Heart left ventricle (tissue), 16 donors: Measurements from ENCODE around the gene MADCAM1. TPM values are rescaled to one million over a fixed set of nuclear protein-coding genes. Genes with fewer than 3 reads are reported as not detected.

Experiments
- ATAC-seq, 4 donors: fragments of 200-7000 bp; cut with Tn5 transposase; one replicate each; pipeline ENCODE4 v1.9.1; 2020 to 2022; ENCODE audit warnings: moderate library complexity in 4 of 4, mild to moderate bottlenecking in 3 of 4, moderate number of reproducible peaks in 1 of 4
- DNase-seq, 5 donors: peaks; one replicate each; pipeline ENCODE4 v3.0.0-alpha.2; 2020
- H3K27ac ChIP-seq, 12 donors: fragments of 200-600 bp; sonication (generic) in 4 of 12; one replicate each; pipeline versions ENCODE4 v1.5.0 to v1.8.0; 2016 to 2022; ENCODE audit warnings: mild to moderate bottlenecking in 2 of 12
- H3K27me3 ChIP-seq, 9 donors: fragments of 200-600 bp; sonication (generic) in 2 of 9; one replicate each; pipeline versions ENCODE4 v1.5.1 to v1.8.0; 2016 to 2022; ENCODE audit warnings: mild to moderate bottlenecking in 3 of 9
- H3K36me3 ChIP-seq, 9 donors: fragments of 200-600 bp; sonication (generic) in 2 of 9; one replicate each; pipeline versions ENCODE4 v1.5.0 to v1.8.0; 2018 to 2022; ENCODE audit warnings: mild to moderate bottlenecking in 2 of 9
- H3K4me1 ChIP-seq, 12 donors: fragments of 200-600 bp; sonication (generic) in 4 of 12; one replicate each; pipeline versions ENCODE4 v1.5.0 to v1.8.0; 2016 to 2022; ENCODE audit warnings: mild to moderate bottlenecking in 3 of 12
- H3K4me3 ChIP-seq, 12 donors: fragments of 200-600 bp; sonication (generic) in 4 of 12; one replicate each; pipeline versions ENCODE4 v1.5.0 to v1.8.0; 2017 to 2022; ENCODE audit warnings: mild to moderate bottlenecking in 9 of 12, moderate library complexity in 4 of 12
- H3K9me3 ChIP-seq, 12 donors: fragments of 200-600 bp; sonication (generic) in 4 of 12; one replicate each; pipeline versions ENCODE4 v1.5.0 to v1.8.0; 2016 to 2022; ENCODE audit warnings: mild to moderate bottlenecking in 1 of 12
- CTCF ChIP-seq, 12 donors: fragments of 200-600 bp; sonication (generic) in 4 of 12; IDR thresholded peaks; one replicate each; pipeline versions ENCODE4 v1.5.0 to v1.8.0; 2018 to 2022; ENCODE audit warnings: antibody characterized with exemption in 12 of 12, mild to moderate bottlenecking in 5 of 12
- POLR2A ChIP-seq, 2 donors: fragments of 450-650 bp; IDR thresholded peaks; one replicate each; pipeline ENCODE4 v1.6.1; 2017; ENCODE audit warnings: antibody characterized with exemption in 2 of 2, mild to moderate bottlenecking in 2 of 2, moderate library complexity in 2 of 2
- WGBS, 4 donors: extraction: QIAGEN DNeasy Blood & Tissue Kit in 2 of 4; methylation state at CpG; one replicate each; pipeline versions ENCODE4 v1.1.5 to v1.1.7; 2013 to 2018; 5-methylcytosine and 5-hydroxymethylcytosine counted together
- intact Hi-C, 10 donors: fragments of 100-400 bp; cut with DNase I; formaldehyde crosslinking; loops; one replicate each; pipeline versions ENCODE4 v1.11.1 to v1.14.2; 2022
- polyA plus RNA-seq, 2 donors: library from polyadenylated mRNA; stranded (reverse); fragments of 200-250 nt; gene quantifications; one replicate each; pipeline ENCODE4 v1.2.3, GENCODE V29; 2013
- total RNA-seq, 9 donors: library from RNA; depleted of rRNA in 2 of 9; stranded (reverse); fragments of >200 nt in 2 of 9; fragmentation: NEBNext Ultra II Directional in 3 of 9; extraction: Animal tissue kit (Norgen Biotek cat#: 25700) in 3 of 9; gene quantifications; one replicate each; pipeline versions ENCODE4 v1.1.0 to v1.2.4, GENCODE V29; 2016 to 2023
- donor health status: ischemic (EF 13 %, LVEDD 7.1; RV severe dilation, severe dysfunction).
- donor health status: healthy with polysubstance abuse.
- donor health status: DM: no; HTN: yes; CAD: no.
- donor health status: DM: no; HTN: no; CAD: no.
- donor health status: ischemic (EF 25% LVEDD 6.9; RV normal size, moderate dysfunction).
- donor health status: ischemic (EF 25% LVEDD 5.7; RV mildly dilated, moderate dysfunction).
- donor health status: healthy.
- donor health status: DM: yes; HTN: yes; CAD: no.
- donor health status: ischemic (EF 35%, LVEDD 5.7; RV mildly dilated, moderate dysfunction).
- donor health status: nonischemic (EF 11% LVEDD 7.7; RV severe dilation, severe dysfunction).
- donor health status: DM: yes; HTN: yes; CAD: no.
- donor health status: PGD.
- donor health status: ischemic (EF 29% LVEDD 5.4; RV normal size, mild dysfunction).
- donor health status: nonischemic (EF 23%, LVEDD 6.1; RV moderate dilation, normal function).

The MADCAM1 gene
- total and polyA plus RNA-seq, 11 donors: 0.04 to 0.61 (median 0.36) TPM; not detected in 1

DNA sequence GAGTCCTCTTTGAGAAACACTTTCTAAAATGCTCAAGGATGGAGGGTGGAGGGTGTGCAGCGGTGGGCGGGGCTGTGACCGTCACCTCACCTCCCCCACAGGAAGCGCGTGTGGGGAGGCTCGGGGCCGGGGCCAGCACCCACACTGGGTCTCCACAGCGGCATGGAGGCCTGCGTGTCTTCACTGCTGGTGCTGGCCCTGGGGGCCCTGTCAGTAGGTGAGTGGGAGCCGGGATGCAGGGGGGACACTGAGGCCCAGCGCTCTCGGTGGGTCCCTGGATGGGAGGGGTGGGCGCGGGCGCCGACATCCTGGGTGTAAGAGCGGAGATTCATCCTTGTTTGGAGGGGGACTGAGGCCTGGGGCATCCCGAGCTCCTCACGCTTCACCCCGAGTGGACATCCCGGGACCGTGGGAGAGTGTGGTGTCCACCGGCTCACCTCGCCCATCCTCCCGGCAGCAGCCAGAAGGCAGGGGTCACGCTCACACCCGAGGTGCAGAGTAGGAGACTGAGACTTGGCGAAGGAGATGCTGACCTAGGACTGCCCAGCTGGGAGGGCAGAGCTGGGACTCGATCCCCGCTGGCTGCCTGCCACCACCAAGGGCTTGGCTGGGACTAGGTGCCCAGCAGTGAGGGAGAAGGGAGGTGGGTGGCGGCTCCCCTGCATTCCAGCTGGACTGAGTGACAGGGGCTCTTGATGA lies 47.8 kb downstream of the MADCAM1 start, which contains the start of gene GZMM:
Gene GZMM (plus strand): TSS at position 144 of the 699 bp plus-strand sequence. CDS start 19 bp downstream, at position 163.
- DNase-seq (peak in 1 of 5 donors; percentile 72), ATAC-seq (peak in 3 of 4 donors; percentile 20 to 43 (median 40))
- WGBS, 4 donors: 50 to 60% (median 57%) methylated on average over 27 to 31 of the region's 31 CpGs
- Histone ChIP-seq H3K36me3 (peaks cover 0 to 33% (median 24%) of the 10 kb centered on the region in 9 donors), H3K9me3 (no peaks in the 10 kb centered on the region), H3K4me1 (peaks cover 0 to 13% (median under 1%) of the 10 kb centered on the region in 12 donors), H3K27me3 (no peaks in the 10 kb centered on the region), H3K27ac (peak within 1 kb of the TSS in 1 of 12 donors; percentile 27), H3K4me3 (peak within 1 kb of the TSS in 1 of 12 donors; percentile 46)
- intact Hi-C loops: loop anchor here in 2 of 10 donors (10.0 kb wide), 1 partner anchor 191 kb away; no protein-coding TSS in a partner anchor
- TF ChIP-seq CTCF (IDR thresholded peaks at IDR 0.05) (no peak), POLR2A (IDR thresholded peaks at IDR 0.05) (no peak)

DNA sequence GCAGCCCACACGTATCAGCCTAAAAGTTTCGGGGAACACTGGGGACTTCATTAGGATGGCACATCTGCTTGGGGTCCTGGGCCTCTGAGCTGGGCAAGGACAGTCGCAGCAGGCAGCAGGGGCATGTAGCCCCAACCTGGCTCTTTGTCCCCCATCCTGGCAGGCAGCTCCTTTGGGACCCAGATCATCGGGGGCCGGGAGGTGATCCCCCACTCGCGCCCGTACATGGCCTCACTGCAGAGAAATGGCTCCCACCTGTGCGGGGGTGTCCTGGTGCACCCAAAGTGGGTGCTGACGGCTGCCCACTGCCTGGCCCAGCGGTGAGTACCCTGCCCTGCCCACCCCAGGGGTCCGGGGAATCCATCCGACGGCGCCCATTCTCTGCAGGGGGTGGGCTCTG lies 50.8 kb downstream of the MADCAM1 start:
- peak in 1 of 5 donors; percentile 46 for DNase-seq
- Histone ChIP-seq H3K27me3 (no peaks in the 10 kb centered on the region), H3K4me3 (no peak overlapping the region), H3K27ac (no peak overlapping the region), H3K36me3 (peaks cover 0 to 11% (median 4%) of the 10 kb centered on the region in 9 donors), H3K4me1 (peaks cover 0 to 15% (median 0%) of the 10 kb centered on the region in 12 donors), H3K9me3 (no peaks in the 10 kb centered on the region)
- ATAC-seq: no peak
- intact Hi-C loops: loop anchor here in 2 of 10 donors (10.0 kb wide), 1 partner anchor 188 kb away; no protein-coding TSS in a partner anchor
- WGBS, 4 donors: 89 to 96% (median 90%) methylated on average over 10 to 15 of the region's 15 CpGs
- TF ChIP-seq POLR2A (IDR thresholded peaks at IDR 0.05): no peak
- no peak for TF ChIP-seq CTCF (IDR thresholded peaks at IDR 0.05)

DNA sequence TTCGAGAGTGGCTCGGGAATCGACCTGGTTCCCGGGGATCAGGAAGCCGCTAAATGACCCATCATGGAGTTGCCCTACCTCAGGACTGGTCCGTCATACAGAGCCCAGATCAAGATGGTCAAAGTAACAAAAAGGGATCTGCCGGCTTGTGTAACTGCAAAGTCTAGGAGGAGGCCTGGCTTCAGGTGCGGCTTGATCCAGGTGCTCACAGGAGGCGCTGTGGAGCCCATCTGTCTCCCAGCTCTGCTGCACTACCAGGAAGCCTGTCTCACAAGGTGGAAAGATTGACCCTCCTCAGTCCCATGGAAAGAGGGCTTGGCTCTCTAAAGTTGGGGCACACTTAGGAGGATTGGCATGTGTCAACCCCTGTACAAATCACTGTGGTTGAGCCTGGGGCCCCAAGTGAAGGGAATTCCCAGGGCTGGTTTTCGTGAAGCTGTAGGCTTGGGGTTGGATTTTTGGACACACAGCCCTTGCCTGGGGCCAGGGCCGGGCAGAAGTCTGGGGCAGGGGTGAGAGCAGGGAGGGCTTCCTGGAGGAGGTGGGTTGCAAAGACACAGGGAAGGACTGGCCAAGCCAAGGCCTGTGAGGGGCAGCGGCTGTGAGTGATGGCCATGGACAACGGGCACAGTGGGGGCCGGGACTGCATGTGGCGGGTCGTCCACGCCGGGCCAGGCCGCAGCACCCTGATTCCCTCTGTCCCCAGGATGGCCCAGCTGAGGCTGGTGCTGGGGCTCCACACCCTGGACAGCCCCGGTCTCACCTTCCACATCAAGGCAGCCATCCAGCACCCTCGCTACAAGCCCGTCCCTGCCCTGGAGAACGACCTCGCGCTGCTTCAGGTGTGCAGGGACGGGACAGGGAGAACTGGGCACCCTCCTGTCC lies 51.8 kb downstream of the MADCAM1 start:
- 84 to 89% (median 87%) methylated on average over 21 to 26 of the region's 26 CpGs for WGBS, 4 donors
- H3K27me3 ChIP-seq: no peaks in the 10 kb centered on the region
- TF ChIP-seq POLR2A (IDR thresholded peaks at IDR 0.05) (no peak), CTCF (IDR thresholded peaks at IDR 0.05) (no peak)
- ATAC-seq (no peak), DNase-seq (peak in 1 of 5 donors; percentile 46)
- no peak overlapping the region for H3K4me3 ChIP-seq
- peaks cover 0 to 15% (median 0%) of the 10 kb centered on the region in 12 donors for H3K4me1 ChIP-seq
- H3K27ac ChIP-seq: no peak overlapping the region
- H3K36me3 ChIP-seq: peaks cover 0 to 2% (median 0%) of the 10 kb centered on the region in 9 donors
- intact Hi-C loops: loop anchor here in 2 of 10 donors (10.0 kb wide), 1 partner anchor 187 kb away; no protein-coding TSS in a partner anchor
- no peaks in the 10 kb centered on the region for H3K9me3 ChIP-seq
